ENCODE data around the gene RBM42. TPM values are rescaled to one million over a fixed set of nuclear protein-coding genes. Genes with fewer than 3 reads are reported as not detected.
"Not testable (repeated sequence)": the region's sequence is repeated elsewhere in the genome, so short reads cannot be mapped to it uniquely, and the experiment has no call there.

RBM42 gene
- total and polyA plus RNA-seq, 11 donors, result 47.4 to 89.2 (median 58.8) TPM

DNA sequence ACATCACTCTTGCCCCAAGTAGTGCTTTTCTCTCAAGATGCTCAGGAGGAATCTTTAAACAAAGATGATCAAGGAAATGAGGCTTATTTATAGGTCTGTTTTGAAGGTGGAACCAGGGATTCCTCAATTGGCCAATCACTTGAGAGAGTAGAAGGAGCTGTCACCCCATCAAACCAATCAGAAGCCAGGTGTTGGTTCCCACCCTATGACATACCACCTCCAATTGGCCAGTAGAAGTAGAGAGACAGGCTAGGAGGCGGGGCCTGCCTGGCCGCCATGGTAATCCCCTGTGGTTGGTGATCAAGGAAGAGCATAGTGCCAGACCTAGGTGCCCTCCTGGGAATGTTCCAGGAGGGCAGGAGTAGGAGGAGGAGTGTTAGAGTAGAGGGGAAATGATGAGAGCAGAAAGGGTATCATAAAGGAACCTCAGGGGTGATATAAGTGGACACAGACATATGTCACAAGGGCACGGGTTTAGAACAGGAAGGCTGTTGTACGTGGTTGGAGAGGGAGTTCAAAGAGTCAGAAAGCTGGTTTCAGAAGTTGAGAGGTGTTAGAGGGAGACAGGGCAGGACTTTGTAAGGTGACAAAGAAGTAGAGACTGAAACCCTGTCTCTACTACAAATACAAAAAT is 32.4 kb upstream of the RBM42 start:
- DNase-seq (no peak), ATAC-seq (no peak)
- intact Hi-C loops (cut with DNase I), result loop anchor here in 1 of 10 donors (10.0 kb wide), 1 partner anchor 242 kb away; the partner anchor contains the start of gene FFAR3
- Histone ChIP-seq H3K9me3 (no peaks in the 10 kb centered on the region), H3K27ac (no peak overlapping the region), H3K4me1 (no peaks in the 10 kb centered on the region), H3K36me3 (no peaks in the 10 kb centered on the region), H3K27me3 (peaks cover 0 to 26% (median 6%) of the 10 kb centered on the region in 9 donors), H3K4me3 (no peak overlapping the region)
- TF ChIP-seq CTCF (IDR thresholded peaks at IDR 0.05) (no peak), POLR2A (IDR thresholded peaks at IDR 0.05) (no peak)
- 54 to 71% (median 67%) methylated on average over 4 of the region's 4 CpGs for WGBS, 4 donors

DNA sequence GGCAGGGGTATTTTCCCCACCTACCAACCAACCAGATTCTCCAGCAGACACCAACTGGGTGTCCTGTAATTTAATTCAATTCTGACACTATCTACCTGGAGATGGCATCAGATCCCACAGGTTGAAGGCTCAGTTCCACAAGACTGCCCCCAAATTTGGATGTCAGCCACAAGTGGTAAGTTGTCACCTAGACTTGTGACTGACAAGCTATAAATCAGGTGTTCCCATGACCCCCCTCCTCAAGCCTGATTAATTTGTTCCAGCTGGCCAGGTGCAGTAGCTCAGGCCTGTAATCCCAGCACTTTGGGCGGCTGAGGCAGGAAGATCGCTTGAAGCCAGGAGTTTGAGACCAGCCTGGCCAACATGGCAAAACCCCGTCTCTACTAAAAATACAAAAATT is 26.9 kb upstream of the RBM42 start:
- TF ChIP-seq POLR2A (IDR thresholded peaks at IDR 0.05) (no peak), CTCF (IDR thresholded peaks at IDR 0.05) (no peak)
- Histone ChIP-seq H3K4me3 (no peak overlapping the region), H3K4me1 (no peaks in the 10 kb centered on the region), H3K27ac (no peak overlapping the region), H3K27me3 (peaks cover 0 to 3% (median 0%) of the 10 kb centered on the region in 9 donors), H3K9me3 (peaks cover 0 to 3% (median 0%) of the 10 kb centered on the region in 12 donors), H3K36me3 (no peaks in the 10 kb centered on the region)
- WGBS, 4 donors, result 83 to 91% (median 89%) methylated on average over 3 of the region's 3 CpGs
- intact Hi-C loops (cut with DNase I), result no loop called here
- DNase-seq (no peak), ATAC-seq (no peak)

GRCh38 chr19:35604436-35604835 is 24.4 kb upstream of the RBM42 start:
- H3K36me3 ChIP-seq; H3K4me1 ChIP-seq; ATAC-seq; intact Hi-C loops (cut with DNase I); DNase-seq; H3K27me3 ChIP-seq; H3K4me3 ChIP-seq; H3K27ac ChIP-seq: not testable (repeated sequence)
- WGBS, 4 donors, result 76 to 85% (median 84%) methylated on average over 4 of the region's 4 CpGs
- peaks cover 0 to 22% (median 2%) of the 10 kb centered on the region in 12 donors for H3K9me3 ChIP-seq

DNA sequence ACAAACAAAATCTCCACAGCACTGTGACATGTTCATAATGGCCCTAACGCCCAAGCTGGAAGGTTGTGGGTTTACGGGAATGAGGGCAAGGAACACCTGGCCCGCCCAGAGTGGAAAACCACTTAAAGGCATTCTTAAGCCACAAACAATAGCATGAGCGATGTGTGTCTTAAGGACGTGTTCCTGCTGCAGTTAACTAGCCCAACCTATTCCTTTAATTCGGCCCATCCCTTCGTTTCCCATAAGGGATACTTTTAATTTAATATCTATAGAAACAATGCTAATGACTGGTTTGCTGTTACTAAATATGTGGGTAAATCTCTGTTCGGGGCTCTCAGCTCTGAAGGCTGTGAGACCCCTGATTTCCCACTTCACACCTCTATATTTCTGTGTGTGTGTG is 21.7 kb upstream of the RBM42 start:
- WGBS, 4 donors, result 86 to 95% (median 88%) methylated on average over 8 of the region's 8 CpGs
- intact Hi-C loops (cut with DNase I); ATAC-seq; H3K36me3 ChIP-seq; H3K27ac ChIP-seq; H3K27me3 ChIP-seq; DNase-seq; H3K4me3 ChIP-seq: not testable (repeated sequence)
- Histone ChIP-seq H3K4me1 (peaks cover 0 to 14% (median 4%) of the 10 kb centered on the region in 12 donors), H3K9me3 (peaks cover 0 to 22% (median 2%) of the 10 kb centered on the region in 12 donors)

DNA sequence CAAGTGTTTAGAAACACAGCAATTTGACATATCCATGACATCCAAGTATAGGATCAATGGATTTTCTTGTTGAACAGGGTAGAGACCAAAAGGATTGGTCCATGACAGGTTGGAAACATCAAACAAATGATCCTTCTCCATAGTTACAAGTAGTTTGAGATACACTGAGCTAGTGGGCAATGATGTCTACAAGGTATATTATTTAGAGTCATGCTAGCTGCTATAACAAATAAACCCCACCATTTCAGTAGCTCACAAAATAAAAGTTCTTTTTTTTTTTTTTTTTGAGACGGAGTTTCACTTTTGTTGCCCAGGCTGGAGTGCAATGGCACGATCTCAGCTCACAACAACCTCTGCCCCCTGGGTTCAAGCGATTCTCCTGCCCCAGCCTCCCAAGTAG is 21.2 kb upstream of the RBM42 start:
- Histone ChIP-seq H3K9me3 (peaks cover 0 to 22% (median 2%) of the 10 kb centered on the region in 12 donors), H3K27me3 (no peaks in the 10 kb centered on the region), H3K36me3 (no peaks in the 10 kb centered on the region), H3K4me1 (peaks cover 0 to 16% (median 5%) of the 10 kb centered on the region in 12 donors), H3K27ac (no peak overlapping the region), H3K4me3 (no peak overlapping the region)
- TF ChIP-seq CTCF (IDR thresholded peaks at IDR 0.05), result no peak
- no peak for TF ChIP-seq POLR2A (IDR thresholded peaks at IDR 0.05)
- ATAC-seq (no peak), DNase-seq (no peak)
- 73 to 87% (median 82%) methylated on average over 3 of the region's 3 CpGs for WGBS, 4 donors
- intact Hi-C loops (cut with DNase I), result no loop called here
